OCI-LY1 (cell line): Measurements from ENCODE around the gene RAB19.

Experiments
- CTCF ChIP-seq: fragments of 200-600 bp; sonication (generic), shearing (Covaris generic); IDR thresholded peaks from 2 replicates; pipeline ENCODE4 v1.5.1; 2017; ENCODE audit warnings: mild to moderate bottlenecking, antibody characterized with exemption, low read length, moderate library complexity, mixed read lengths
- EZH2 ChIP-seq: fragments of 200-600 bp; sonication (generic), shearing (Covaris generic); IDR thresholded peaks from 2 replicates; pipeline ENCODE4 v1.8.0; 2017; ENCODE audit warnings: borderline replicate concordance, mixed run types, mild to moderate bottlenecking, antibody characterized with exemption, low read length, moderate library complexity, mixed read lengths

GRCh38 chr7:140391634-140392033, 12.2 kb upstream of the RAB19 start:
- TF ChIP-seq CTCF (no peak), EZH2 (no peak)
